Testis (tissue), 2 donors: ENCODE results near the gene TRIM15.

Experiments
- POLR2A ChIP-seq: fragments of 450-650 bp; IDR thresholded peaks from one replicate; pipeline ENCODE4 v1.6.1; 2017; ENCODE audit warnings: antibody characterized with exemption, mild to moderate bottlenecking, moderate library complexity
- TF ChIP-seq, protein P1 (sequence below), 3 experiments: fragments of 450-650 bp in 2 of 3; fragments of 200-600 bp in 1 of 3; sonication (generic) in 1 of 3; IDR thresholded peaks; one replicate each; pipeline ENCODE4 v1.5.1; 2016 to 2019; ENCODE audit warnings: antibody characterized with exemption in 3 of 3, mild to moderate bottlenecking in 2 of 3, moderate library complexity in 1 of 3

DNA sequence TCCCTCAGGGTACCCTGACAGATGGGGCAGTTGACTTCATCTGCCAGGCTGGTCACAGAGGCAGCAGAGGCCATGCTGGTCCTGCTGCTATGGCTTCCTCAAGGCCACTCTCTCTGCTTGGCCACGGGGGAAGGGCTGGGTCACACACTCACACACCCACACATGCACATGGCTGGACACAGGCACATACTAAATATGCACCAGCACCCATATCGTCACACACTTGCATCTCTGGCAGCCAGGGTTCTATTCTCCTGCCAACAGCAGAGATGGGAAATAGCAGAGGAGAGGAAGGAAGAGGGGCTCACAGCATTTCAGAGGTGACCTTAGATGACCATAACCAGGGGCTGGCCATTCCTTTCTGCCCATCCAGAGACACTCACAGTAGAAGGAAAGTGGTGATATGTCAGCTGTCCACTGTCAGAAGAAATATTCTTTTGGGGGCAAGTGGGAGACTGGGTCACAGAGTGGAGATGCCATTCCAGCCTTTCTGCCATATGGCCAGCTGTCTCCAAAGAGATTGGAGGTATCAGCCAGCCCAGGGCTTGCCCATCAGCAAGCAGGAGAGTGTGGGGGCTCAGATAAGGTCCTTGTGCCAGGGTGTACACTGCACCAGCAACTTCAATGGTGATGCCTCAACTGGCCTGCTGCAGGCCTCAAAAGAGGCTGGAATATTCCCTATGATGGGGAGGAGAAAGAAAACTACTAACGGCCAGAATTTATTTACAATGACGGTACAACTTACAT is 2.4 kb upstream of the TRIM15 start, which contains the start of gene TRIM10:
- TF ChIP-seq, protein P1, sequence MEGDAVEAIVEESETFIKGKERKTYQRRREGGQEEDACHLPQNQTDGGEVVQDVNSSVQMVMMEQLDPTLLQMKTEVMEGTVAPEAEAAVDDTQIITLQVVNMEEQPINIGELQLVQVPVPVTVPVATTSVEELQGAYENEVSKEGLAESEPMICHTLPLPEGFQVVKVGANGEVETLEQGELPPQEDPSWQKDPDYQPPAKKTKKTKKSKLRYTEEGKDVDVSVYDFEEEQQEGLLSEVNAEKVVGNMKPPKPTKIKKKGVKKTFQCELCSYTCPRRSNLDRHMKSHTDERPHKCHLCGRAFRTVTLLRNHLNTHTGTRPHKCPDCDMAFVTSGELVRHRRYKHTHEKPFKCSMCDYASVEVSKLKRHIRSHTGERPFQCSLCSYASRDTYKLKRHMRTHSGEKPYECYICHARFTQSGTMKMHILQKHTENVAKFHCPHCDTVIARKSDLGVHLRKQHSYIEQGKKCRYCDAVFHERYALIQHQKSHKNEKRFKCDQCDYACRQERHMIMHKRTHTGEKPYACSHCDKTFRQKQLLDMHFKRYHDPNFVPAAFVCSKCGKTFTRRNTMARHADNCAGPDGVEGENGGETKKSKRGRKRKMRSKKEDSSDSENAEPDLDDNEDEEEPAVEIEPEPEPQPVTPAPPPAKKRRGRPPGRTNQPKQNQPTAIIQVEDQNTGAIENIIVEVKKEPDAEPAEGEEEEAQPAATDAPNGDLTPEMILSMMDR (IDR thresholded peaks at IDR 0.05), result no peak
- TF ChIP-seq POLR2A, result no peak
